D341Med (cell line): ENCODE measurements around the gene POLD2.

Experiments
- DNase-seq: peaks from one replicate; pipeline ENCODE4 v3.0.0; 2012; ENCODE audit warnings: low spot score

The POLD2 gene

GRCh38 chr7:44113764-44114354 lies 9.5 kb downstream of the POLD2 start:
- no peak for DNase-seq

GRCh38 chr7:44112997-44113763 lies 10.2 kb downstream of the POLD2 start:
- no peak for DNase-seq

DNA sequence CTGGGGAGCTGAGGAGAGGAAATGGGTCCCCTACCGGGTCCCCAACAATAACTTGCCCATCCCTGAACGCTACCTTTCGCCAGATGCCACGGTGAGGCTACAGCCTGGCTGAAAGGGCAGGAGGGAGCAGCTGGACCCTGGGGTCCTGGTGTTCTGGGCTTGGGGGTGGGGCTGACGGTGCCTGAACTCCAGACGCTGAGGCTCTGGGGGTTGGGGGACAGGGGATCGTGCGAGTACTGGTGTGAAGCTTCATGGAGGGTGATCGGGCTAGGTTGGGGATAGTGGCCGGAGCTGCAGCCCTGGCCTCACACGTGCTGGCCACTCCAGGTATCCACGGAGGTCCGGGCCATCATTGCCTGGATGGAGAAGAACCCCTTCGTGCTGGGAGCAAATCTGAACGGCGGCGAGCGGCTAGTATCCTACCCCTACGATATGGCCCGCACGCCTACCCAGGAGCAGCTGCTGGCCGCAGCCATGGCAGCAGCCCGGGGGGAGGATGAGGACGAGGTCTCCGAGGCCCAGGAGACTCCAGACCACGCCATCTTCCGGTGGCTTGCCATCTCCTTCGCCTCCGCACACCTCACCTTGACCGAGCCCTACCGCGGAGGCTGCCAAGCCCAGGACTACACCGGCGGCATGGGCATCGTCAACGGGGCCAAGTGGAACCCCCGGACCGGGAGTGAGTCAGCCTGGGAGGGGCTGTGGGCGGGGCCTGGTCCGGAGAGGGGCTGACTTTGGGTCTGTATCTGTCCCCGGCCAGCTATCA lies 10.9 kb downstream of the POLD2 start:
- DNase-seq: no peak

- no peak for DNase-seq
Measured at GRCh38 chr7:44111761-44112160, 11.6 kb downstream of the POLD2 start.

- no peak for DNase-seq
Measured at GRCh38 chr7:44110719-44111635, 12.4 kb downstream of the POLD2 start.

GRCh38 chr7:44109991-44110390 lies 13.4 kb downstream of the POLD2 start:
- no peak for DNase-seq

DNA sequence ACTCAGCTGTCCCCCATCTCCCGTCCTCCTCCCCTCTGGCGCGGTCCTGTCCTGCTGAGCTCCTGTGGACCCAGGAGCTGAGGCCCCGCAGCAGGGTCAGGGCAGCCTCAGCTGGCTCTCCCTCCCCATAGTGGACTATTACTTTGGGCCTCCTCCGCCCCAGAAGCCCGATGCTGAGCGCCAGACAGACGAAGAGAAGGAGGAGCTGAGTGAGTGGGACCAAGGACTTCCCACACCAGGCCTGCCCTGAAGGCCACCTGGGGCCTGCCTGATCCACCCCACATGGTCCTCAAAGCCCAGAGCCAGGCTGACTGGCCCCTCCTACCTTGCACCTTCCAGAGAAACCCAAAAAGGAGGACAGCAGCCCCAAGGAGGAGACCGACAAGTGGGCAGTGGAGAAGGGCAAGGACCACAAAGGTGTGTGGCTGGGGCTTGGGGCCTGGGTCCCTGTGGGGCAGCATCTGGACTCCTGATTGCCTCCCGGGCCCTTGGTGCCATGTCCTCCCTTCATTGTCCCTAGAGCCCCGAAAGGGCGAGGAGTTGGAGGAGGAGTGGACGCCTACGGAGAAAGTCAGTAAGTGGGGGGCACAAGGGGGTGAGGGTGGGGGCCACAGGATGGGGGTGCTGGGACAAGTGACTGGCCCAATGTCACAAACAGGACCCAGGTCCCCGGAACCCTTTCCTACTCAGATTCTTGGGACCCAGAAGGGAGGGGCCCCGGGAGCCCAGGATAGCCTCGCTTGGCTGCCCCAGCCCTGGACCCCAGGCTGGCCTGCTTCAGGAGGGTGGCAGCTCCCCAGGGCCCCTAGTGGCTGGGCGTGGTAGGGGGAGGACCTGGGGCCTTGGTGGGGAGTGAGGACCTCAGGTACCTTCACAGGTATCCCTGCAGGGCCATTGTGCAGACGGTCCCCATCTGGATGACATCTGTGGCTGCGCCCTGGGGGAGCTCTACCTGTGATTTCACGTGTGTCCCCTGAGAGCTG lies 14.3 kb downstream of the POLD2 start:
- DNase-seq: no peak

- no peak for DNase-seq
Measured at GRCh38 chr7:44107961-44108767, 15.2 kb downstream of the POLD2 start.

DNA sequence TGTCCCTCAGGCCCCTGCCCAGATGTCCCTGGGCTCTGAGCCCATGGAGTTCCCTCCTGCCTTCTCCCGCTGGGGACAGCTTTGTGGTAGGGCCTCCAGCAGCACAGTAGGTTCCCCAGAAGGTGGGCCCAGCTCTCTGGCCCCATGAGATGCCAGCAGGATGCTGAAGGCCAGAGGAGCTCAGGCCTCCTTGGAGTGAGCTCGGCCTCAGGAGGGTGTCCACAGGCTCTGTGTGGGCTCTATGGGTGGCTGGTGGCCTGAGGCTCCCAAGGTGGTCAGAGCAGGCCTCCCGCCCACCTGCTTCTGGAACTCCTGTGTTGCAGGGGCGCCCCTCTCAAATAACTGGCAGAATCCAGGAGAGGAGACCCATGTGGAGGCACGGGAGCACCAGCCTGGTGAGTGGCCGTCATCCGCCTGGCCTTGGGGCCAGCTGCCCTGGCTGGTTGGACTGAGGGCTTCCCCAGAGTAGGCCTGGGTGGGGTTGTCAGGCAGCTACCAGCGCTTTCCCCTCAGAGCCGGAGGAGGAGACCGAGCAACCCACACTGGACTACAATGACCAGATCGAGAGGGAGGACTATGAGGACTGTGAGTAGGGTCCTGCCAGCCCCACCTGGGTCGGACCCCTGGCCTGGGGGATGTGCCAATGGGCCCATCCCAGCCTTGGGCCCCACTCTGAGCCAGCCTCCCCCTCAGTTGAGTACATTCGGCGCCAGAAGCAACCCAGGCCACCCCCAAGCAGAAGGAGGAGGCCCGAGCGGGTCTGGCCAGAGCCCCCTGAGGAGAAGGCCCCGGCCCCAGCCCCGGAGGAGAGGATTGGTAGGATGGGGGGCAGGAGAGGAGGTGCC lies 16.0 kb downstream of the POLD2 start:
- no peak for DNase-seq

DNA sequence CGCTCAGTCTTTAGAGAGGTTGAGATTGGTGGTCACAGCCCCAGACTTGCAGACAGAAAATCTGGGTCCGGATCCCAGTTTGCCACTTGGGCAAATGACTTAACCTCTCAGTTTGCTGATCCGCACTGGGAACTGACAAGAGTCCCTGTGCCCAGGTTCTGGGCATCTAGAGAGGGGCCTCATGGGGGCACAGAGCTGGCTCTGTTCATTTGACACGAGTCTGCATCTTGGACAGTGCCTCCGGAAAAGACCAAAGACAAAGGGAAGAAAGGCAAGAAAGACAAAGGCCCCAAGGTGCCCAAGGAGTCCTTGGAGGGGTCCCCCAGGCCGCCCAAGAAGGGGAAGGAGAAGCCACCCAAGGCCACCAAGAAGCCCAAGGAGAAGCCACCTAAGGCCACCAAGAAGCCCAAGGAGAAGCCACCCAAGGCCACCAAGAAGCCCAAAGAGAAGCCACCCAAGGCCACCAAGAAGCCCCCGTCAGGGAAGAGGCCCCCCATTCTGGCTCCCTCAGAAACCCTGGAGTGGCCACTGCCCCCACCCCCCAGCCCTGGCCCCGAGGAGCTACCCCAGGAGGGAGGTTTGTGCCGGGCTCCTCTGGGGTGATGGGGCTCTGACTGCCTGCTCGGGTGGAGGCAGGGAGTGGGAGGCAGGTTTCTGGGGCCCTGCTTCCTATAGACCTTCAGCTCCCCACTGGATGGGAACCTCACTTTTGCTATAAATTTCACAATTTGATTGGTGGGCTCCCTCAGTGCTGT lies 16.9 kb downstream of the POLD2 start:
- no peak for DNase-seq

DNA sequence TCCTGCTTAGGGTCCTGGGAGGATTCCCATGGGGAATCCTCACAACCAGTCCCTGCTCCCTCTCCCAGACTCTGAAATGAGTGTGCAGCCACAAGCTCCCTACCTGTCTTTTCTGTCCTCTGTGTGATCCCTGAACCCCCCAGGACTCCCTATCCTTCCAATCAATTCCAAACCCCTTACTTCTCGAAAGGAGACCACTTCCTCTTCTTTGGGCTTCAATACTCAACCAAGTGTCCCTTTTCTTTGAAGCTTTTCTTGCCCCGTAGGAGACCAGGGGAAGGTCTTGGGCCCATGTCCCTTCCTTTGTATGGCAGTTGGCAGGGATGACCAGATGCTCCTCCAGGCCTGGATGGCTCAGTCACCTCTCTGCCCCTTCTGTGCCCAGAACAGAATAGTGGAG lies 17.5 kb downstream of the POLD2 start:
- no peak for DNase-seq

DNA sequence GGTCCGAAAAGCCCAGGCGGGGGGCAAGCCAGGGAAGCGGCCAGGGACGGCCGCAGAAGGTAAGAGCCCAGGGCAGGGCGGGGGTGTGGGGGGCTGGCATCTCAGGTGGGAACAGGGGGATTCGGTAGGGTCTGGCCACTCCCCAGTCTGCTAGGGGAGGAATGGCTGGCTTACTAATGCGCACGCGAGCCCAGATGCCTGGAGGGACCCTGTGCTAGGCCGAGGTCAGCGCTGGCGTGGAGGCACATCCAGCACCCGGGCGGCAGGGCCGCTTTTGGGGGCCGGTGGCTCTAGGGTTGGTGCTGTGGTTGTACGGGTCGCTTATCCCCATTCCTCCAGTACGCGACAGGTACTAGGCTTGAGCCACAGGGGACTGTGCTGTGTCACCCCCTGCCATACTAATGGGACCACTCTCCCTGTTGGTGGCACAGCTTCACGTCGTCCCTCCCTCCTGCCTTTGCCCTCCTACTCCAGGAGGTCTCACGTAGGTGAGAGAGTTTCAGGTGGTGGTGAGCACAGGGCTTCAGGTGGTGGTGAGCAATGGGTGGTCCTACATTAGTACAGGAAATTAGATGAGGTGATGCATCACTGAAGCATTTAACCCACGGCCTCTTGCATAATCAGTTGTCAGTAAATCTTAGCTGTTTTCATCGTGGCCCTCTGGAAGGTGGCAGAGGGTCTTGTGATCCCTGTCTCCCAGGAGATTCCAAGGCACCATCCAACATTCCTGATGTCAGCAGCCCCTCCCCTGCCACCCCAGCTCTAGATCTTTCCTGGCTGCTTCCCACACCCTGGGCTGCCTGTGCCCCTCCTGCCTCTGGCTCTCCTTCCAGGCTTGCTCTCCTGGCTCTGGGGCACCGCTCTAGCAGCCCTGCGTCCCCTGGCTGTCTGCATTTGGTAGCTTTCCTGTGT lies 18.2 kb downstream of the POLD2 start:
- DNase-seq: no peak

GRCh38 chr7:44103923-44104859 lies 19.2 kb downstream of the POLD2 start, which contains the start of gene AEBP1:
TSS of gene AEBP1 (plus strand) at chr7:44104345. CDS start at chr7:44104666, 321 bp downstream.
- peak; percentile 75 for DNase-seq

DNA sequence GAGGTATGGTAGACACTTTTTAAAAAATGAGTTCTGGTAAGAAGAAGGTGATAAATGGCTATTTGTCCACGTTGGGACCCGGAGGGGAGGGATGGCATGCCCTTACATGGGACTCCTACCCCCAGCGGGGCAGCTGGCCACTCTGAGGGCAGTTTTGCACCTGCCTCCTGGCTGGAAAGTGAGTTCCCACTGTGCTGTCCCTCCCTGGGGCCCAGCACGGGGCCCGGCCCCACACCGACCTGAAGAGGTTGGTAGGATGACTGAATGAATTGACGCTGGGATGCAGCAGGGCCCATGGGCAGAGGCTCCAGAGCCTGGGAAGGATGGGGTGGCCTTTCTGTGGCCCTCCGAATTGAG lies 19.8 kb downstream of the POLD2 start:
- no peak for DNase-seq

DNA sequence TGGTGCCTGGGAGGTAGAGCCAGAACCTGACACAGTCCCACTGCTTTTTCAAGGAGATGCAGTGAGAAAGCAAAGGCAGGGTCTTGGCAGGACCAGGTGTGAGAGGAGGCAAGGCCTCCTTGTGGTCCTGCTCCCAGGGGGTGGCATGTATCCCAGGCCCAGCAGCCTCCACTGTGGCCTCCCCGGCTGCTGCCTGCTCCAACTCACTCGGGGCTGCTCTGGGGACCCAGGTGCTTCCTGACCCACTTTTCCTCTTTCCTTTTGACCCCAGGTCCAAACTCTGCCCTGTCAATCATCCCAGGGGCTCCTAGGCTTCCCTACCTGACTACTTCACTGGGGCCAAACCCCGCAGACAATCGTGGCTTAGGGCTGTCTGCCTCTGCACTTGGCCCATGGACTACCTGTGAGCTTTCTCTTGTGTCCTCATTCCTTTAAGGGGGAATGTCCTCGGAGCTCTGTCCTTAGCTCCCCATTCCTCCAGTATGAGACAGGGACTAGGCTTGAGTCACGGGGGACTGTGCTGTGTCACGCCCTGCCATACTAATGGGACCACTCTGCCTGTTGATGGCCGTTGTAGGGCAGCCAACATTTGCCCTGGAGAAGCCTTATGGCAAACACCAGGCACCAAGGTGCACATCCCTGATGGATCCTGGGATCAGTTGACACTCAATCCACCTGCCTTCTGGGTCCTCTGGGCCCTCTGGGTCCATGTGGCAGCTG lies 20.3 kb downstream of the POLD2 start:
- no peak for DNase-seq
